Mesothelial cell of epicardium (in vitro differentiated cells): Measurements from ENCODE around the gene CIDEA. TPM values are rescaled to one million over a fixed set of nuclear protein-coding genes. Genes with fewer than 3 reads are reported as not detected.

Experiments used
- DNase-seq, 2 experiments: peaks; one replicate each; pipeline ENCODE4 v3.0.0; 2021; ENCODE audit warnings: low spot score in 2 of 2; ENCODE audit not compliant: unreplicated experiment in 2 of 2
- H3K27ac Mint-ChIP-seq: 2 replicates; pipeline ENCODE4 v1.8.0; 2021; ENCODE audit warnings: mixed read lengths
- H3K27me3 Mint-ChIP-seq: 2 replicates; pipeline ENCODE4 v1.8.0; 2021; ENCODE audit warnings: low read depth, mixed read lengths
- H3K36me3 Mint-ChIP-seq: 2 replicates; pipeline ENCODE4 v1.8.0; 2021; ENCODE audit warnings: mixed read lengths
- H3K4me1 Mint-ChIP-seq: 2 replicates; pipeline ENCODE4 v1.8.0; 2021; ENCODE audit warnings: mixed read lengths
- H3K4me3 Mint-ChIP-seq: 2 replicates; pipeline ENCODE4 v1.8.0; 2021; ENCODE audit warnings: mild to moderate bottlenecking, moderate library complexity, mixed read lengths
- H3K9me3 Mint-ChIP-seq: 2 replicates; pipeline ENCODE4 v1.8.0; 2021; ENCODE audit warnings: mixed read lengths
- CTCF ChIP-seq: fragments of 200-600 bp; sonication (generic); IDR thresholded peaks from one replicate; pipeline ENCODE4 v1.5.0; 2021; ENCODE audit warnings: antibody characterized with exemption; ENCODE audit not compliant: unreplicated experiment
- total RNA-seq: library from RNA; stranded (reverse); gene quantifications from 3 replicates; pipeline ENCODE4 v1.2.1, GENCODE V29; 2021

The CIDEA gene
- total RNA-seq, 1 donor from 2014 or later: not detected

- H3K4me3 Mint-ChIP-seq: no peak overlapping the region
- no peak for DNase-seq
- peaks cover 34% of the 10 kb centered on the region for H3K36me3 Mint-ChIP-seq
- TF ChIP-seq CTCF: no peak
- peaks cover 7% of the 10 kb centered on the region for H3K27me3 Mint-ChIP-seq
- H3K27ac Mint-ChIP-seq: no peak overlapping the region
- peaks cover 6% of the 10 kb centered on the region for H3K9me3 Mint-ChIP-seq
- peaks cover 6% of the 10 kb centered on the region for H3K4me1 Mint-ChIP-seq
Measured at GRCh38 chr18:12312976-12313375, 58.8 kb downstream of the CIDEA start.

GRCh38 chr18:12313530-12314245 lies 59.5 kb downstream of the CIDEA start:
- TF ChIP-seq CTCF: no peak
- Mint-ChIP-seq H3K27me3 (peaks cover 7% of the 10 kb centered on the region), H3K27ac (no peak overlapping the region), H3K4me1 (peaks cover 6% of the 10 kb centered on the region), H3K4me3 (no peak overlapping the region), H3K9me3 (peaks cover 6% of the 10 kb centered on the region), H3K36me3 (peaks cover 34% of the 10 kb centered on the region)
- no peak for DNase-seq

GRCh38 chr18:12314591-12315305 lies 60.6 kb downstream of the CIDEA start:
- no peak overlapping the region for H3K27ac Mint-ChIP-seq
- DNase-seq: no peak
- peaks cover 32% of the 10 kb centered on the region for H3K36me3 Mint-ChIP-seq
- peaks cover under 1% of the 10 kb centered on the region for H3K27me3 Mint-ChIP-seq
- peaks cover 6% of the 10 kb centered on the region for H3K9me3 Mint-ChIP-seq
- no peak overlapping the region for H3K4me3 Mint-ChIP-seq
- no peak for TF ChIP-seq CTCF
- peaks cover 1% of the 10 kb centered on the region for H3K4me1 Mint-ChIP-seq

GRCh38 chr18:12315490-12315889 lies 61.3 kb downstream of the CIDEA start:
- DNase-seq: no peak
- Mint-ChIP-seq H3K27ac (no peak overlapping the region), H3K4me3 (no peak overlapping the region), H3K9me3 (peaks cover 6% of the 10 kb centered on the region), H3K27me3 (no peaks in the 10 kb centered on the region), H3K36me3 (peaks cover 30% of the 10 kb centered on the region), H3K4me1 (no peaks in the 10 kb centered on the region)
- no peak for TF ChIP-seq CTCF

GRCh38 chr18:12315911-12316310 lies 61.8 kb downstream of the CIDEA start:
- no peak for TF ChIP-seq CTCF
- Mint-ChIP-seq H3K4me1 (no peaks in the 10 kb centered on the region), H3K36me3 (peaks cover 27% of the 10 kb centered on the region), H3K27me3 (no peaks in the 10 kb centered on the region), H3K27ac (no peak overlapping the region), H3K9me3 (peaks cover 6% of the 10 kb centered on the region), H3K4me3 (no peak overlapping the region)
- no peak for DNase-seq
